Omental fat pad (tissue), 4 donors: ENCODE results near the gene KMO. TPM values are rescaled to one million over a fixed set of nuclear protein-coding genes. Genes with fewer than 3 reads are reported as not detected.

Source experiments
- ATAC-seq: fragments of 150-250 bp; one replicate; pipeline ENCODE4 v1.9.1; 2016; ENCODE audit warnings: mild to moderate bottlenecking, moderate library complexity; ENCODE audit not compliant: low FRiP score
- DNase-seq: peaks from one replicate; pipeline ENCODE4 v3.0.0-alpha.2; 2019; ENCODE audit warnings: low spot score
- total RNA-seq, 4 donors: library from RNA; depleted of rRNA; stranded (reverse); fragments of >200 nt; gene quantifications; one replicate each; pipeline ENCODE4 v1.1.0, GENCODE V29; 2016
- TF ChIP-seq, protein P1 (sequence below), 3 donors: fragments of 450-650 bp; IDR thresholded peaks; one replicate each; pipeline ENCODE4 v1.5.1; 2016 to 2017; ENCODE audit warnings: antibody characterized with exemption in 3 of 3, mild to moderate bottlenecking in 3 of 3, moderate library complexity in 2 of 3

KMO gene
- total RNA-seq, 4 donors from 2014 or later, result 1.3 to 4.4 (median 2.5) TPM

DNA sequence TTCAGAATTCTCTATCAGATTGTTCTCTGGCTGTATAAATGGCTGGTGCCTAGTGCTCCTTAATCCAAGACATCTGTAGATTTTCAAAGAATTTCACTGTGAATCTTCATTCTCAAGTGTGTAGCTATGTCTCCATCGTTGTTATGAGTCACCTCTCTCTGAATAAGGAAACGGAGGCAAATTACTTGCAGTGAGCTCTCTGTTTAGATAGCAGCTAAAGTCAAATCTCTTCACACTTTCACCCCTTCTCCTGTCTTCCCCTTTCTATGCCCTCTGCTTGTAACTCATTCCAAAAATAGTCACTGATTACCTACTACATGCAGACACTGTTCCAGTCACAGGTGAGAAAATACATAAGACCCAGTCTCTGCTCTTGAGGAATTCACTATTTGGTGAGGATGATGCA, 68.3 kb downstream of the KMO start:
- DNase-seq (no peak), ATAC-seq (no peak)
- TF ChIP-seq, protein P1, sequence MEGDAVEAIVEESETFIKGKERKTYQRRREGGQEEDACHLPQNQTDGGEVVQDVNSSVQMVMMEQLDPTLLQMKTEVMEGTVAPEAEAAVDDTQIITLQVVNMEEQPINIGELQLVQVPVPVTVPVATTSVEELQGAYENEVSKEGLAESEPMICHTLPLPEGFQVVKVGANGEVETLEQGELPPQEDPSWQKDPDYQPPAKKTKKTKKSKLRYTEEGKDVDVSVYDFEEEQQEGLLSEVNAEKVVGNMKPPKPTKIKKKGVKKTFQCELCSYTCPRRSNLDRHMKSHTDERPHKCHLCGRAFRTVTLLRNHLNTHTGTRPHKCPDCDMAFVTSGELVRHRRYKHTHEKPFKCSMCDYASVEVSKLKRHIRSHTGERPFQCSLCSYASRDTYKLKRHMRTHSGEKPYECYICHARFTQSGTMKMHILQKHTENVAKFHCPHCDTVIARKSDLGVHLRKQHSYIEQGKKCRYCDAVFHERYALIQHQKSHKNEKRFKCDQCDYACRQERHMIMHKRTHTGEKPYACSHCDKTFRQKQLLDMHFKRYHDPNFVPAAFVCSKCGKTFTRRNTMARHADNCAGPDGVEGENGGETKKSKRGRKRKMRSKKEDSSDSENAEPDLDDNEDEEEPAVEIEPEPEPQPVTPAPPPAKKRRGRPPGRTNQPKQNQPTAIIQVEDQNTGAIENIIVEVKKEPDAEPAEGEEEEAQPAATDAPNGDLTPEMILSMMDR (IDR thresholded peaks at IDR 0.05), result no peak

DNA sequence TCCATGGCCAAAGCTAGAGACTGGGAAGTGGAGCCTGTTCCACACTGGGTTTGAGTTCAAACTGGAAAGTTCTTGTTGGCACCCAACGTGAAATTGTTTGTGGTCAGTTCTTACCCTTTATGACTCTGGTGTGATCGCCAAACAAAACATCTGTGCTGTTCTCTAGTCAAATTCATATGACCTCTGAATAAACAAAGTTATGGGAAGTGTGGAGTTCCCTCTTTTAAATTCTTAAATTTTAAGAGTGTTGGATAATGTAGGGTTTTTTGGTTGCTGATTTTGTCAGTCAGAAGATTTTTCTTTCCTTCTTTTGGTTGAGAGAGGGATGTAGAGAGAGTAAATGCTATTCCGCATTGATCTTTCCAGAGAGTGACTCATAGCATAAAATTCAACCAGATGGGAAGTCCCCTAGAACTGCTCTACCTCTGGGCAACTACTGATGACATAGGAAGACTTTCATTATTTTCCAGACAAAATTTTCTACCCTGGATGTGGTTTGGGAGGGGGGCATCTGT, 71.6 kb downstream of the KMO start:
- no peak for ATAC-seq
- DNase-seq, result no peak
- TF ChIP-seq, protein P1 (IDR thresholded peaks at IDR 0.05), result no peak

DNA sequence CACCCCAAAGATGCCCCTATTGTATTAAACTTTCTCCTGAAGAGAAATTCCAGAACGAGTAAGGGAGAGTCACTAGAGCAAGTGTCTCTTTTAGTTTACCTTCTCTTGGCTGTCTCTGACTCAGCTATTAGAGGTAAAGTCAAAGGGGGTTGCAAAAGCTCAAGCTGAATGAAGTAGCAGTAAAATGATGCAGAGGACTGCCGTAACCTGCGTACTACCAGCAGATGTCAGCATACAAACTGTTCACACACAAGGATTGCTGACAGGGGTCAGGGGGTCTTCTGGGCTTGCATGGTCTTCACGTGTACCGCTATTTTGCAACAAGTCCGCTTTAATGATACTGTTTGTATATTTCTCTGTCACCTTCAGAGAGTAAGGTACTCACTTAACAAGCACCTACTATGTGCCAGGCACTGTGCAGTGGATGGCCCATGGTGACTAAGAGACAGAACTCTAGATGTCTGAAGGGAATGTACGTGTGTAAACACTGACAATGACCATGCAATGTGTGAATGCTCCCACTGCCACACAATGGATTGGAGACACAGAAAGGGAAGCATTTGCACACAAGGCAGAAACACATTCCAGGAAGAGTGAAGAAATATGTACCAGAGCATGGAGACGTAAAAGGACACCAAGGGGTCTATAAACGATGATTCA, 73.1 kb downstream of the KMO start:
- no peak for DNase-seq
- ATAC-seq, result no peak
- TF ChIP-seq, protein P1 (IDR thresholded peaks at IDR 0.05), result no peak

DNA sequence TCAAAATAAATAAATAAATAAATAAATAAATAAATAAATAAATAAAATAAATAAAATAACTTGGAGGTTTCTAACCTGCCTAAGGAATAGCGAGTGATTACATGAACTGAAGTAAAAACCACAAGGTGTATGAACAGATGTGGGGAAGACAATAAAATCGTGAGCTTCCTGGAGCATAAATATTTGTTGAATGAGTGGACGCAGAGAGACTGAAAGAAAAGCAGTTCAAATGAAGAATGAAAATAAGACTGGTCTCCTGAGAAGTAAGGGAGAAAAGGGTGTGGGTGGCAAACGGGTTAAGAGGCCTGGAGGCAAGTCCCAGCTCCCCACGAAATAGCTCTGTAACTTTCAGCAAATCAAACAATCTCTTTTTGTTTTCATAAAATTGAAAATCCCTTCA, 74.4 kb downstream of the KMO start:
- no peak for ATAC-seq
- no peak for DNase-seq
- TF ChIP-seq, protein P1 (IDR thresholded peaks at IDR 0.05), result no peak

DNA sequence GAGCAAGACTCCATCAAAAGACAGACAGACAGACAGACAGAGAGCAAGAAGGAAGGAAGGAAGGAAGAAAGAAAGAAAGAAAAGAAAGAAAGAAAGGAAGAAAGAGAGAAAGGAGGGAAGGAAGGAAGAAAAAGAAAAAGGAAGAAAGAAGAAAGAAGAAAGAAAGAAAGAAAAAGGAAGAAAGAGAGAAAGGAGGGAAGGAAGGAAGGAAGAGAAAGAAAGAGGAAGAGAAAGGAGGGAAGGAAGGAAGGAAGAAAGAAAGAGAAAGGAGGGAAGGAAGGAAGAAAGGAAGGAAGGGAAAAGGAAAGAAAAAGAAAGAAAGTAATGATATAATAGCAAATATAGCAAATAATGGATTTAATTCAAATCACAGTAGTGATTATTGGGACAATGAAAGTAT, 75.3 kb downstream of the KMO start:
- TF ChIP-seq, protein P1 (IDR thresholded peaks at IDR 0.05), result no peak
- ATAC-seq (no peak), DNase-seq (no peak)

DNA sequence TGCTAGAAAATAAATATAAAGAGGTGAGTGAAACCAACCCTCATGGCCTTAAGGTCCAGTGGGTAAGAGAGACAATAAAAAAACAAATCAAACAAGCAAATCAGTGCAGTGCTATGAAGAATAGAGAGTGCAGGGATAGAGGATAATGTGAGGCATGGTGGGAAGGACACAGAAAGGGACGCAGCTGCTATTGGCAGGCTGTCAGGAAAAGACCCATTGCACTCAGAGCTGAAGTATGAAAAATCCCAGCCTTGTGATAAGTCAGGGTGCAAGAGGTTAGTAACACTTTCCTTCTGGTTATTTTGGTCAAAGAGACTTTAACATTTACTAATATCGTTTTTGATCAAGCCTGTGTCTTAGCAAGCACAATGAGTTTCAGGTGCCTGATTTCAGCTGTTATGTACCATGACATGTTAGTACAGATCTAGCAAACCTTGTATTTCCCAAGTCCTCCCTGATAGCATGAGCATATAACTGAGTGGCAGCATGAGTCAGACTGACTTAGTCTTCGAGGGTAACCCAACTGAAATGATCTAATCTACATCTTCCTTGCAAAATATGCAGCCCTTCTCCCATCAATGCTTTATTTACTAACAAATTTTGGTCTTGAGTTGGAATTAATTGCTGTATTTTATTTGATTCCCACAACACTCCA, 76.3 kb downstream of the KMO start:
- DNase-seq (no peak), ATAC-seq (no peak)
- TF ChIP-seq, protein P1 (IDR thresholded peaks at IDR 0.05), result no peak
